Measurements from ENCODE around the gene TTPAL. TPM values are rescaled to one million over a fixed set of nuclear protein-coding genes. Genes with fewer than 3 reads are reported as not detected.
A peak's percentile ranks its signal among the peaks of the same experiment; 100 is the strongest.

Gene TTPAL
- total RNA-seq, 2 experiments from 2014 or later = 9.0 to 9.9 TPM

GRCh38 chr20:44448753-44449546, 26.7 kb upstream of the TTPAL start:
- no peaks in the 10 kb centered on the region for H3K36me3 ChIP-seq (ENCODE audit: insufficient read depth, low read length)
- ATAC-seq (ENCODE audit: poor library complexity) (no peak), DNase-seq (peak in 2 of 14 experiments; percentile 27 to 28)
- H3K4me3 Mint-ChIP-seq = no peak overlapping the region
- H3K27ac Mint-ChIP-seq = no peak overlapping the region
- TF ChIP-seq CTCF (IDR thresholded peaks at IDR 0.05) = no peak
- no peaks in the 10 kb centered on the region for H3K9me3 ChIP-seq (ENCODE audit: control insufficient read depth in 1 of 2, insufficient read depth in 1 of 2, low read length in 2 of 2)
- no peaks in the 10 kb centered on the region for H3K4me1 Mint-ChIP-seq (ENCODE audit: low read depth)
- no peaks in the 10 kb centered on the region for H3K9me3 Mint-ChIP-seq
- no peak overlapping the region for H3K4me3 ChIP-seq (ENCODE audit: low read length)
- H3K27me3 ChIP-seq (ENCODE audit: control insufficient read depth in 1 of 2, insufficient read depth in 2 of 2, low read length in 2 of 2) = no peaks in the 10 kb centered on the region
- H3K4me1 ChIP-seq (ENCODE audit: insufficient read depth, low read length) = no peaks in the 10 kb centered on the region
- ChIA-PET POLR2A (no interaction called here), CTCF (no interaction called here)
- no peak overlapping the region for H3K27ac ChIP-seq (ENCODE audit: low read depth in 1 of 2, low read length in 2 of 2)
- H3K27me3 Mint-ChIP-seq = peaks cover 4% of the 10 kb centered on the region
- H3K36me3 Mint-ChIP-seq (ENCODE audit: low read depth) = no peaks in the 10 kb centered on the region
- intact Hi-C loops (cut with DNase I, micrococcal nuclease) = no loop called here

- Histone ChIP-seq H3K36me3 (ENCODE audit: insufficient read depth, low read length) (no peaks in the 10 kb centered on the region), H3K27ac (ENCODE audit: low read depth in 1 of 2, low read length in 2 of 2) (no peak overlapping the region), H3K4me3 (ENCODE audit: low read length) (no peak overlapping the region), H3K27me3 (ENCODE audit: control insufficient read depth in 1 of 2, insufficient read depth in 2 of 2, low read length in 2 of 2) (no peaks in the 10 kb centered on the region), H3K9me3 (ENCODE audit: control insufficient read depth in 1 of 2, insufficient read depth in 1 of 2, low read length in 2 of 2) (no peaks in the 10 kb centered on the region), H3K4me1 (ENCODE audit: insufficient read depth, low read length) (no peaks in the 10 kb centered on the region)
- H3K27me3 Mint-ChIP-seq = peaks cover 4% of the 10 kb centered on the region
- ChIA-PET CTCF (no interaction called here), POLR2A (no interaction called here)
- no peaks in the 10 kb centered on the region for H3K9me3 Mint-ChIP-seq
- H3K4me3 Mint-ChIP-seq = no peak overlapping the region
- no peak overlapping the region for H3K27ac Mint-ChIP-seq
- no peak for TF ChIP-seq CTCF (IDR thresholded peaks at IDR 0.05)
- ATAC-seq (ENCODE audit: poor library complexity) (no peak), DNase-seq (no peak)
- intact Hi-C loops (cut with DNase I, micrococcal nuclease) = no loop called here
- no peaks in the 10 kb centered on the region for H3K36me3 Mint-ChIP-seq (ENCODE audit: low read depth)
- no peaks in the 10 kb centered on the region for H3K4me1 Mint-ChIP-seq (ENCODE audit: low read depth)
These were observed 25.8 kb upstream of the TTPAL start for GRCh38 chr20:44449864-44450263.

GRCh38 chr20:44450281-44450889, 25.3 kb upstream of the TTPAL start:
- ATAC-seq (ENCODE audit: poor library complexity) = no peak
- ChIA-PET POLR2A (no interaction called here), CTCF (no interaction called here)
- Mint-ChIP-seq H3K27me3 (peaks cover 4% of the 10 kb centered on the region), H3K4me3 (no peak overlapping the region), H3K4me1 (ENCODE audit: low read depth) (no peaks in the 10 kb centered on the region), H3K27ac (no peak overlapping the region), H3K36me3 (ENCODE audit: low read depth) (no peaks in the 10 kb centered on the region), H3K9me3 (no peaks in the 10 kb centered on the region)
- H3K9me3 ChIP-seq (ENCODE audit: control insufficient read depth in 1 of 2, insufficient read depth in 1 of 2, low read length in 2 of 2) = no peaks in the 10 kb centered on the region
- H3K4me1 ChIP-seq (ENCODE audit: insufficient read depth, low read length) = no peaks in the 10 kb centered on the region
- H3K36me3 ChIP-seq (ENCODE audit: insufficient read depth, low read length) = no peaks in the 10 kb centered on the region
- no peak overlapping the region for H3K27ac ChIP-seq (ENCODE audit: low read depth in 1 of 2, low read length in 2 of 2)
- TF ChIP-seq CTCF (IDR thresholded peaks at IDR 0.05) = no peak
- DNase-seq = no peak
- no peaks in the 10 kb centered on the region for H3K27me3 ChIP-seq (ENCODE audit: control insufficient read depth in 1 of 2, insufficient read depth in 2 of 2, low read length in 2 of 2)
- H3K4me3 ChIP-seq (ENCODE audit: low read length) = no peak overlapping the region
- intact Hi-C loops (cut with DNase I, micrococcal nuclease) = no loop called here
